H1 (cell line): ENCODE data around the gene MAGI1. TPM values are rescaled to one million over a fixed set of nuclear protein-coding genes. Genes with fewer than 3 reads are reported as not detected.

ENCODE experiments used
- CTCF ChIA-PET: fragments of 300-600 bp; sonication (Branson Sonifier 250); formaldehyde crosslinking; loops from one replicate; lab custom pipeline; 2021; ENCODE audit not compliant: partially characterized antibody; lab: Charles Lee
- POLR2A ChIA-PET: fragments of 300-600 bp; sonication (Branson Sonifier 250); formaldehyde crosslinking; loops from one replicate; lab custom pipeline; 2021; ENCODE audit warnings: inconsistent platforms; ENCODE audit not compliant: partially characterized antibody; lab: Charles Lee
- DNase-seq, 2 experiments: peaks; one replicate each; pipeline versions ENCODE4 v3.0.0 to v3.0.0-alpha.2; 2010 to 2022; ENCODE audit warnings: low spot score in 2 of 2, low read depth in 1 of 2, mixed read lengths in 1 of 2
- FAIRE-seq: peaks from 2 replicates; lab custom pipeline; 2011; peaks lifted over from hg19 to GRCh38; lab: Jason Lieb, UNC
- H2AFZ ChIP-seq: 2 replicates; pipeline ENCODE4 v1.8.1; 2012; ENCODE audit warnings: low read length, inconsistent platforms
- H2AK5ac ChIP-seq: 2 replicates; pipeline ENCODE4 v1.6.1; 2013; ENCODE audit warnings: low read depth, low read length
- H2BK120ac ChIP-seq: replicated peaks from 2 replicates; pipeline ENCODE3; 2013; ENCODE audit warnings: low read depth, low read length, inconsistent platforms
- H2BK12ac ChIP-seq: 2 replicates; pipeline ENCODE4 v1.6.1; 2013; ENCODE audit warnings: low read depth, low read length
- H2BK15ac ChIP-seq: 2 replicates; pipeline ENCODE4 v1.6.1; 2013; ENCODE audit warnings: low read length
- H2BK20ac ChIP-seq: 2 replicates; pipeline ENCODE4 v1.6.1; 2013; ENCODE audit warnings: low read length
- H2BK5ac ChIP-seq: 2 replicates; pipeline ENCODE4 v1.6.1; 2013; ENCODE audit warnings: low read depth, low read length
- H3K14ac ChIP-seq: 2 replicates; pipeline ENCODE4 v1.6.1; 2013; ENCODE audit warnings: inconsistent platforms; ENCODE audit not compliant: insufficient read length
- H3K18ac ChIP-seq: 2 replicates; pipeline ENCODE4 v1.6.1; 2013; ENCODE audit warnings: low read length; ENCODE audit errors: extremely low read depth
- H3K23ac ChIP-seq: 2 replicates; pipeline ENCODE4 v1.6.1; 2013; ENCODE audit warnings: inconsistent platforms; ENCODE audit not compliant: insufficient read length
- H3K23me2 ChIP-seq: 2 replicates; pipeline ENCODE4 v1.6.1; 2013; ENCODE audit warnings: low read depth, low read length
- H3K27ac ChIP-seq: 2 replicates; pipeline ENCODE4 v1.6.1; 2011; ENCODE audit warnings: low read depth, low read length, inconsistent platforms
- H3K27me3 ChIP-seq, 4 experiments: replicated peaks in 1 of 4; 1 replicate in 1 of 4; 2 replicates in 3 of 4; pipeline versions ENCODE4 v1.6.1 to v1.8.1; 2011 to 2013; ENCODE audit warnings: low read length in 3 of 4, mild to moderate bottlenecking in 3 of 4, inconsistent platforms in 2 of 4, mixed read lengths in 2 of 4, moderate library complexity in 1 of 4; ENCODE audit not compliant: control insufficient read depth in 3 of 4, insufficient read depth in 3 of 4; ENCODE audit errors: extremely low read depth in 1 of 4
- H3K36me3 ChIP-seq, 4 experiments: 2 replicates each; pipeline versions ENCODE4 v1.6.1 to v1.8.1; 2011 to 2013; ENCODE audit warnings: mild to moderate bottlenecking in 4 of 4, low read length in 3 of 4, moderate library complexity in 2 of 4, control low read depth in 1 of 4, inconsistent platforms in 1 of 4; ENCODE audit not compliant: insufficient read depth in 4 of 4, control insufficient read depth in 2 of 4
- H3K4ac ChIP-seq: replicated peaks from 2 replicates; pipeline ENCODE3; 2013; ENCODE audit warnings: low read length, low read depth, mixed read lengths, inconsistent platforms; ENCODE audit not compliant: insufficient read length
- H3K4me1 ChIP-seq, 4 experiments: replicated peaks in 1 of 4; 1 replicate in 1 of 4; 2 replicates in 3 of 4; pipeline versions ENCODE4 v1.6.1 to v1.8.1; 2011 to 2013; ENCODE audit warnings: low read length in 3 of 4, inconsistent platforms in 2 of 4, mixed read lengths in 1 of 4; ENCODE audit not compliant: insufficient read depth in 4 of 4, control insufficient read depth in 3 of 4
- H3K4me2 ChIP-seq, 2 experiments: 2 replicates each; pipeline versions ENCODE4 v1.6.1 to v1.8.1; 2011 to 2013; ENCODE audit warnings: low read depth in 2 of 2, low read length in 2 of 2, control low read depth in 1 of 2, inconsistent platforms in 1 of 2, mild to moderate bottlenecking in 1 of 2; ENCODE audit not compliant: insufficient read depth in 1 of 2
- H3K4me3 ChIP-seq, 4 experiments: fragments of 200-600, 300-600 bp in 1 of 4; sonication (generic), shearing (Covaris generic), sonication (Bioruptor Twin) in 1 of 4; 2 replicates each; pipeline versions ENCODE4 v1.5.1 to v1.8.1; 2011 to 2016; ENCODE audit warnings: low read length in 4 of 4, low read depth in 3 of 4, control low read depth in 2 of 4, inconsistent platforms in 2 of 4, mild to moderate bottlenecking in 2 of 4, mixed read lengths in 1 of 4, moderate library complexity in 1 of 4; ENCODE audit not compliant: insufficient read depth in 2 of 4; ENCODE audit errors: extremely low read depth in 1 of 4
- H3K56ac ChIP-seq: replicated peaks from 2 replicates; pipeline ENCODE3; 2013; ENCODE audit warnings: low read depth, mild to moderate bottlenecking, mixed read lengths, low read length, inconsistent platforms; ENCODE audit not compliant: insufficient read length
- H3K79me1 ChIP-seq: 2 replicates; pipeline ENCODE4 v1.6.1; 2013; ENCODE audit warnings: low read depth, low read length, control low read depth
- H3K79me2 ChIP-seq, 2 experiments: 2 replicates each; pipeline versions ENCODE4 v1.6.1 to v1.8.1; 2012 to 2013; ENCODE audit warnings: low read length in 2 of 2, mild to moderate bottlenecking in 2 of 2, inconsistent platforms in 1 of 2; ENCODE audit not compliant: insufficient read depth in 2 of 2, control insufficient read depth in 1 of 2
- H3K9ac ChIP-seq, 4 experiments: replicated peaks in 1 of 4; 1 replicate in 1 of 4; 2 replicates in 3 of 4; pipeline versions ENCODE4 v1.6.1 to v1.8.1; 2011 to 2013; ENCODE audit warnings: low read depth in 3 of 4, low read length in 3 of 4, control low read depth in 2 of 4, mild to moderate bottlenecking in 2 of 4, moderate library complexity in 2 of 4, inconsistent platforms in 1 of 4; ENCODE audit errors: extremely low read depth in 1 of 4
- H3K9me3 ChIP-seq, 2 experiments: 2 replicates each; pipeline versions ENCODE4 v1.6.1 to v1.8.1; 2012 to 2013; ENCODE audit warnings: mild to moderate bottlenecking in 2 of 2, moderate library complexity in 2 of 2, control low read depth in 1 of 2, inconsistent platforms in 1 of 2, low read depth in 1 of 2, low read length in 1 of 2, mixed read lengths in 1 of 2; ENCODE audit not compliant: insufficient read depth in 2 of 2
- H4K20me1 ChIP-seq, 2 experiments: replicated peaks in 1 of 2; 2 replicates each; pipeline versions ENCODE3 to v1.8.1; 2011 to 2013; ENCODE audit warnings: inconsistent platforms in 2 of 2, low read length in 2 of 2, mild to moderate bottlenecking in 1 of 2; ENCODE audit not compliant: insufficient read depth in 2 of 2, control insufficient read depth in 1 of 2
- H4K5ac ChIP-seq: 2 replicates; pipeline ENCODE4 v1.6.1; 2013; ENCODE audit warnings: low read length, low read depth, mixed read lengths, inconsistent platforms; ENCODE audit not compliant: insufficient read length
- H4K8ac ChIP-seq: 2 replicates; pipeline ENCODE4 v1.8.0; 2013; ENCODE audit warnings: mild to moderate bottlenecking, moderate library complexity, low read length, inconsistent platforms; ENCODE audit not compliant: insufficient read depth; ENCODE audit errors: extremely low read depth
- H4K91ac ChIP-seq: replicated peaks from 2 replicates; pipeline ENCODE3; 2013; ENCODE audit warnings: low read length, mixed read lengths, inconsistent platforms; ENCODE audit not compliant: insufficient read length
- ATF2 ChIP-seq: IDR thresholded peaks from 2 replicates; pipeline ENCODE4 v1.6.1; 2012; ENCODE audit warnings: low read length, inconsistent platforms
- BACH1 ChIP-seq: IDR thresholded peaks from 2 replicates; pipeline ENCODE4 v1.6.1; 2012; ENCODE audit warnings: low read length, improper control_type of control experiment
- CBX5 ChIP-seq: fragments of 300-800, 300-1000 bp; sonication (generic); IDR thresholded peaks from 2 replicates; pipeline ENCODE4 v1.7.1; 2016; ENCODE audit warnings: antibody characterized with exemption, low read length, low read depth
- KDM1A ChIP-seq: fragments of 200-600, 300-600 bp; sonication (generic); IDR thresholded peaks from 2 replicates; pipeline ENCODE4 v1.7.1; 2016; ENCODE audit warnings: mild to moderate bottlenecking, low read length, borderline replicate concordance
- KDM4A ChIP-seq: IDR thresholded peaks from one replicate; pipeline ENCODE4 v1.7.1; 2012; ENCODE audit warnings: low read depth, mild to moderate bottlenecking, moderate library complexity, low read length, inconsistent platforms; ENCODE audit not compliant: severe bottlenecking
- MAFK ChIP-seq: IDR thresholded peaks from 2 replicates; pipeline ENCODE4 v1.6.1; 2012; ENCODE audit warnings: low read depth, mild to moderate bottlenecking, improper control_type of control experiment, low read length
- POLR2AphosphoS5 ChIP-seq: IDR thresholded peaks from 2 replicates; pipeline ENCODE4 v1.6.1; 2011; ENCODE audit warnings: low read depth, low read length
- RFX5 ChIP-seq: IDR thresholded peaks from 2 replicates; pipeline ENCODE4 v1.6.1; 2011; ENCODE audit warnings: low read depth, low read length, improper control_type of control experiment, borderline replicate concordance
- SP4 ChIP-seq: IDR thresholded peaks from 2 replicates; pipeline ENCODE4 v1.6.1; 2012; ENCODE audit warnings: low read length, inconsistent platforms
- TAF1 ChIP-seq: IDR thresholded peaks from 2 replicates; pipeline ENCODE4 v1.6.1; 2011; ENCODE audit warnings: mild to moderate bottlenecking, low read depth, low read length
- YY1 ChIP-seq: IDR thresholded peaks from 2 replicates; pipeline ENCODE4 v1.6.1; 2011; ENCODE audit warnings: low read depth, mild to moderate bottlenecking, low read length
- ZNF274 ChIP-seq: IDR thresholded peaks from 2 replicates; pipeline ENCODE4 v1.7.0; 2012; ENCODE audit warnings: low read length, borderline replicate concordance; ENCODE audit errors: extremely low read depth
- WGBS, 2 experiments: shearing (Covaris generic) in 1 of 2; methylation state at CpG; one replicate each; pipeline versions ENCODE4 v1.1.6 to v1.1.7; 2013 to 2015; ENCODE audit warnings: low lambda C conversion rate in 2 of 2, mixed read lengths in 2 of 2, inconsistent platforms in 1 of 2, low coverage in 1 of 2, missing lambda C conversion rate in 1 of 2; ENCODE audit not compliant: insufficient replicate concordance in 2 of 2, insufficient coverage in 1 of 2, insufficient read length in 1 of 2; ENCODE audit errors: extremely low coverage in 1 of 2, missing lambda C conversion rate in 1 of 2; 5-methylcytosine and 5-hydroxymethylcytosine counted together
- polyA plus RNA-seq, 7 experiments: library from polyadenylated mRNA; depleted of rRNA in 3 of 7; stranded (reverse) in 5 of 7; unstranded in 2 of 7; fragments of >200 nt in 5 of 7; fragments of 200-250 nt in 2 of 7; gene quantifications; 1 replicate in 5 of 7; 2 replicates in 1 of 7; 4 replicates in 1 of 7; pipeline versions ENCODE4 v1.2.1 to v1.2.3, GENCODE V29; 2011 to 2013; ENCODE audit warnings: missing spikeins in 2 of 7, mixed read lengths in 2 of 7
- total RNA-seq: library from RNA; stranded (reverse); fragmentation: NEBNext Ultra II Directional; extraction: Animal tissue kit (Norgen Biotek cat#: 25700); gene quantifications from 2 replicates; pipeline ENCODE4 v1.2.1, GENCODE V29; 2021

MAGI1 gene
- total and polyA plus RNA-seq, 2 of the 8 experiments (the other 6 are each of a cell fraction or from before 2014, with no cell fraction given) = 19.8 to 78.0 TPM

GRCh38 chr3:65328148-65328547 lies 710.6 kb downstream of the MAGI1 start:
- Histone ChIP-seq H3K4me1 (no peaks in the 10 kb centered on the region), H2AFZ (no peak overlapping the region), H3K4me2 (no peak overlapping the region), H3K79me2 (no peaks in the 10 kb centered on the region), H3K9ac (no peak overlapping the region), H4K5ac (no peak overlapping the region), H2BK120ac (no peak overlapping the region), H4K91ac (no peak overlapping the region), H3K23ac (no peak overlapping the region), H2BK15ac (no peak overlapping the region), H2BK20ac (no peak overlapping the region), H3K4ac (no peak overlapping the region), H3K9me3 (no peaks in the 10 kb centered on the region), H3K18ac (no peak overlapping the region), H4K8ac (no peak overlapping the region), H2AK5ac (no peak overlapping the region), H2BK12ac (no peak overlapping the region), H3K79me1 (no peaks in the 10 kb centered on the region), H3K4me3 (no peak overlapping the region), H3K56ac (no peak overlapping the region), H3K14ac (no peak overlapping the region), H3K27ac (no peak overlapping the region), H3K27me3 (no peaks in the 10 kb centered on the region), H4K20me1 (no peaks in the 10 kb centered on the region), H3K23me2 (no peaks in the 10 kb centered on the region), H2BK5ac (no peak overlapping the region), H3K36me3 (no peaks in the 10 kb centered on the region)
- FAIRE-seq (no peak), DNase-seq (no peak)
- POLR2A ChIA-PET = no interaction called here
- CTCF ChIA-PET = interaction anchor here (1.3 to 1.6 kb wide), 3 partner anchors 14 to 84 kb away, joined by 3 to 5 read pairs (median 3); no protein-coding TSS in a partner anchor
- WGBS, 2 experiments = 95% methylated on average over 4 of the region's 4 CpGs; no CpG with 5 or more reads in 1 of the 2 experiments
- TF ChIP-seq YY1 (no peak), POLR2AphosphoS5 (no peak), BACH1 (no peak), CBX5 (no peak), TAF1 (no peak), ATF2 (no peak), KDM1A (no peak), RFX5 (no peak), SP4 (no peak), KDM4A (no peak), MAFK (no peak), ZNF274 (no peak)
